ENCODE results near the gene TMEM179.
"Not testable (repeated sequence)": the region's sequence is repeated elsewhere in the genome, so short reads cannot be mapped to it uniquely, and the experiment has no call there.

The TMEM179 gene

GRCh38 chr14:104604458-104605449 is at the start of gene TMEM179:
Gene TMEM179, minus strand, starts transcription at chr14:104604772. Its CDS starts 31 bp downstream, at chr14:104604741.
- DNase-seq: no peak

- DNase-seq: no peak
These were observed 49.5 kb upstream of the TMEM179 start for GRCh38 chr14:104654119-104654518.

- not testable (repeated sequence) for DNase-seq
These were observed 48.8 kb upstream of the TMEM179 start for GRCh38 chr14:104653130-104653920.

- no peak for DNase-seq
These were observed 47.8 kb upstream of the TMEM179 start for GRCh38 chr14:104652386-104652785.

GRCh38 chr14:104651876-104652260 is 47.3 kb upstream of the TMEM179 start:
- no peak for DNase-seq

GRCh38 chr14:104650981-104651875 is 46.7 kb upstream of the TMEM179 start:
- no peak for DNase-seq

- peak; percentile 74 for DNase-seq
These were observed 45.7 kb upstream of the TMEM179 start for GRCh38 chr14:104650057-104650980.

- DNase-seq: no peak
These were observed 43.0 kb upstream of the TMEM179 start for GRCh38 chr14:104647467-104648043.

- no peak for DNase-seq
These were observed 40.2 kb upstream of the TMEM179 start for GRCh38 chr14:104644656-104645378.

GRCh38 chr14:104644091-104644635 is 39.6 kb upstream of the TMEM179 start:
- DNase-seq: no peak

GRCh38 chr14:104643306-104643705 is 38.7 kb upstream of the TMEM179 start:
- no peak for DNase-seq

- DNase-seq: no peak
These were observed 37.9 kb upstream of the TMEM179 start for GRCh38 chr14:104642540-104642868.

GRCh38 chr14:104641753-104642539 is 37.4 kb upstream of the TMEM179 start:
- DNase-seq: no peak

- no peak for DNase-seq
These were observed 36.1 kb upstream of the TMEM179 start for GRCh38 chr14:104640681-104641080.

- DNase-seq: peak; percentile 66
These were observed 35.4 kb upstream of the TMEM179 start for GRCh38 chr14:104639885-104640548.

GRCh38 chr14:104639471-104639870 is 34.9 kb upstream of the TMEM179 start:
- no peak for DNase-seq

GRCh38 chr14:104638927-104639450 is 34.4 kb upstream of the TMEM179 start:
- no peak for DNase-seq

GRCh38 chr14:104638190-104638589 is 33.6 kb upstream of the TMEM179 start:
- DNase-seq: no peak

All from activated CD4-positive, alpha-beta T cell treated with anti-CD3 and anti-CD28 coated beads for 48 hours (primary cell).